Ecto neural progenitor cell (in vitro differentiated cells): ENCODE data around the gene MYO3B.
"Not testable (repeated sequence)": the region's sequence is repeated elsewhere in the genome, so short reads cannot be mapped to it uniquely, and the experiment has no call there.

ENCODE experiments used
- DNase-seq: peaks from one replicate; pipeline ENCODE4 v3.0.0-alpha.2; 2018; ENCODE audit warnings: low spot score

MYO3B gene

GRCh38 chr2:170208967-170209366, 31.0 kb downstream of the MYO3B start:
- DNase-seq: no peak

DNA sequence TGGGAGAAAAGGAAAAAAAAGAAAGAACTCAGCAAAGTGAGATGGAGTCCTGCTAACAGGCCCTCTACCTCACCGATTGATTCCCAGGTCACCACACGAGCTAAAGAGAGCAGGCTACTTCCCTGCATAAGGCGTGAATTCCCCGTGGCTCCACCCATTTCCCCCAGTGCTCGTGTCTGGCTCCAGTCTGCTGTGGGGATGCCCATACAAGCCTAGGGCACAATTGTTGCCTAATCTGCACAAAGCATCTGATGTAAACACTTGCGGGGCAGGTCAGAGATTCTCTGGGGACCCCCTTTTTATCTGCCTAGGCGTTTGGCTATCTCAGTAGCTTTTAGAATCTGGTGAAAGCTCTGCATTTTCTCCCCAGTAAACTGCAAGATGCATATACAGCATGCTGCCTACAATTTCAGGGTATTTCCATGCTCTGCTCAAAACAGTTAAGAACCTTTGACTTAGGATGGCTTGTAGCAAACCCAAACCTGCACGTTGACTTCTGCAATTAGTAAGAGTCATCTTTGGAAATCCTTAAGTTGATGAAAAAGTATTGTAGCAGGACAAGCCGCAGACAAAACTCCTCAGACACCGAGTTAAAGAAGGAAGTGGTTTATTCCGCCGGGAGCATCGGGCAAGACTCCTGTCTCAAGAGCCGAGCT, 34.8 kb downstream of the MYO3B start:
- no peak for DNase-seq

DNA sequence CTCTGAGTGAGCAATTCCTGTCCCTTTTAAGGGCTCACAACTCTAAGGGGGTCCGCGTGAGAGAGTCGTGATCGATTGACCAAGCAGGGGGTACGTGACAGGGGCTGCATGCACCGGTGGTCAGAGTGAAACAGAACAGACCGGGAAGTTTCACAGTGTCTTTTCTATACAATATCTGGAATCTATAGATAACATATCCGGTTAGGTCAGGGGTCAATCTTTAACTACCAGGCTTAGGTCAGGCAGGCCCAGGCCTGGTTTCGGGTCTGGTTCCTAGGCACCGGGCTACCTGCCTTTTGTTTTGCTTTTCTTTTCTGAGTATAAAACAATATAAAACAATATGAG, 35.3 kb downstream of the MYO3B start:
- not testable (repeated sequence) for DNase-seq

- no peak for DNase-seq
Observed at GRCh38 chr2:170213651-170214050, 35.7 kb downstream of the MYO3B start.

DNA sequence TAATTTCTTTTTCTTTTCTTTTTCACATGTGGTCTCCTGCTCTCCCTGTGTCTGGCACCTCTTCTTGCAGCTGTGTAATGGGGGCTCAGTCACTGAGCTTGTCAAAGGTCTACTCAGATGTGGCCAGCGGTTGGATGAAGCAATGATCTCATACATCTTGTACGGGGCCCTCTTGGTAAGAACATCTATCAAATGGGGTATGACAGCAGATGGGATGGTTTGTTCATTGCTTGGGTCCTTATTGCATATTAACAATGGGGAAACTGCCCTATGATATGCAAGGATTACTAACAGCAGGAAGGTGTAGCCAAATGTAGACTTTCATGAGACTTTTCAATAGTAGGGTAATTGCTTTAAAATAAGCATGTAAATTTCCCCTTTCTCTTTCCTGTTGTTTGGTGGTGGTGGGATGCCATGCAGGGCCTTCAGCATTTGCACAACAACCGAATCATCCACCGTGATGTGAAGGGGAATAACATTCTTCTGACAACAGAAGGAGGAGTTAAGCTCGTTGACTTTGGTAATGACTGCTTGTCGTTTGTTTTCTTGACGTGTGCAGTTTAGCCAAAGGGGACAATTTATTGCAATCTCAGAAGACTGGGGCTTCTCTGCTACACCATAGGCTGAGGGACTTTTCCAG, 36.5 kb downstream of the MYO3B start:
- DNase-seq: no peak

- no peak for DNase-seq
Observed at GRCh38 chr2:170215021-170215420, 37.1 kb downstream of the MYO3B start.

- DNase-seq: no peak
Observed at GRCh38 chr2:170216428-170216827, 38.5 kb downstream of the MYO3B start.

DNA sequence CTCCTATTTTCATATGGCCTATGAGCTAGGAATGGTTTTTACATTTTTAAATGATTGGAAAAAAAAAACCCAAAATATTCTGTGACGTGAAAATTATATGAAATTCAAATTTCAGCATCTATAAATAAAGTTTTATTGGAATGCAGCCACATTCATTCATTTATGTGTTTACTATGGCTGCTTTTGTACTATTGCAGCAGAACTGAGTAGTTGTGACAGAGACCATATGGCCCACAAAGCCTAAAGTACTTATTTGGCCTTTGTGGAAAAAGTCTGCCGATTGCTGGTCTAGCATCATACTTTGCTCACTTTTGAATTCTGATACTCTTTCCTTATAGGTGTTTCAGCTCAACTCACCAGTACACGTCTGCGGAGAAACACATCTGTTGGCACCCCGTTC, 39.0 kb downstream of the MYO3B start:
- no peak for DNase-seq

- no peak for DNase-seq
Observed at GRCh38 chr2:170217778-170218251, 39.9 kb downstream of the MYO3B start.

GRCh38 chr2:170218456-170218855, 40.5 kb downstream of the MYO3B start:
- DNase-seq: no peak

DNA sequence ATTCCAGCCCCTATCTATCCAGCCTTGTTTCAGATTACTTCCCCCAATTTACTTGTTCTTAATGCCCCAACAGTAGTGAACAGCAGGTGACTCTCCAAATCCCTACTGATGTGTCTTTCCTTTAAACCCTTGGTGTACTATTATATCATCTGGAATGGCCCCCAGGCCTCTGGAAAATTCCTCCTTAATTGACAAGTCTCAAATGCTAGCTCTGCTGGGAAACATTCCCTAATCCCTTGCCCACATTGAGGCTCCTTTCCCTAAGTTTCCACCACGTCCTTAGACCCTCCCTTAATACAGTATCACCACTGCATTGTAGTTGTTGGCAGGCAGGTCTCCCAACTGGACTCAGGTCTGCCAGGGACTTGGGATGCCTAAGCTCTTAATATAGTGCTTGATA, 41.0 kb downstream of the MYO3B start:
- no peak for DNase-seq

GRCh38 chr2:170221317-170222288, 43.7 kb downstream of the MYO3B start:
- DNase-seq: no peak

- no peak for DNase-seq
Observed at GRCh38 chr2:170222298-170222697, 44.4 kb downstream of the MYO3B start.

DNA sequence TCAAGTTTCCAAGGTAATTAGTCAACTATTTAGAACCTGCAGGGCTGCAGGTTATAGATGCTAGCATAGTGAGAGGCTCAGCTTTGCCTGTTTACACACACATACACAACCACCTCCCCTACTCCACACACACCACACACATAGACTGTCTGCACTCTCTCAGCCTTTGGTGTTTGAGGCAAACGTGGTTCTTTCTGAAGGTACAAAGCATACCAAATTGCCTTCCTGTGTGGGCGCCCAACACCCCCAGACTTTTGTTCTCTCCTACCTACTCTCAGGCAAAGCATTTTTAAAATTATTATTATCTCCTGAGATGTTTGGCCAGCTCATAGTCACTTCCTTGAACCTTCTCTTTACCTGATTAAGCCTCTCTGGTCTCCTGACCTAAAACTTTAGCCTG, 44.9 kb downstream of the MYO3B start:
- no peak for DNase-seq

- DNase-seq: no peak
Observed at GRCh38 chr2:170224692-170225294, 46.8 kb downstream of the MYO3B start.

GRCh38 chr2:170226216-170226615, 48.3 kb downstream of the MYO3B start:
- DNase-seq: no peak

GRCh38 chr2:170227507-170227947, 49.6 kb downstream of the MYO3B start:
- DNase-seq: no peak

- no peak for DNase-seq
Observed at GRCh38 chr2:170227951-170228350, 50.0 kb downstream of the MYO3B start.

GRCh38 chr2:170228429-170228828, 50.5 kb downstream of the MYO3B start:
- DNase-seq: no peak

GRCh38 chr2:170229125-170229524, 51.2 kb downstream of the MYO3B start:
- no peak for DNase-seq

- no peak for DNase-seq
Observed at GRCh38 chr2:170229744-170230143, 51.8 kb downstream of the MYO3B start.
